HG02678 (cell line): ENCODE measurements around the gene C12orf75.

Source experiments
- ATAC-seq: cut with Tn5 transposase; IDR thresholded peaks from one replicate; pipeline ENCODE4 v1.9.1; 2021; ENCODE audit warnings: mild to moderate bottlenecking, moderate library complexity; ENCODE audit not compliant: unreplicated experiment

C12orf75 gene

GRCh38 chr12:105413911-105414487 is 83.5 kb downstream of the C12orf75 start:
- ATAC-seq: no peak

DNA sequence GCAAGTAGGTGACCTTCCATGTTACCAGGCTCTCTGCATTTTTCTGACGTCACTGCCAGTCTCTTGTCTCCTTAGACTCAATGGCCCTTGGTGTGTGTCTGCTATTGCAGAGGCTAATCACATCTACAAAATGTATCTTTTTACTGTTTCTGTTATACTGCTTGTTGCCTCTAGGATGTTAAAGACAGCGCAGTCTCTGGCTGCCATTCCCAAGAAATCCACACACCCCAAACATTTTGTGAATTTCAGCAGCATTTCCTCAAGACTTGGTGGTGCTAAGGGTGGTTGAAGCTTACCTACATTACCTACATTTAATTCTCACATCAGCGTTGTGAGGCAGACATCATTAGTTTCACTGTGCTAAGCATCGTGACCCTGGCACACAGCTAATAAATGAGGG is 87.2 kb downstream of the C12orf75 start:
- ATAC-seq: no peak

DNA sequence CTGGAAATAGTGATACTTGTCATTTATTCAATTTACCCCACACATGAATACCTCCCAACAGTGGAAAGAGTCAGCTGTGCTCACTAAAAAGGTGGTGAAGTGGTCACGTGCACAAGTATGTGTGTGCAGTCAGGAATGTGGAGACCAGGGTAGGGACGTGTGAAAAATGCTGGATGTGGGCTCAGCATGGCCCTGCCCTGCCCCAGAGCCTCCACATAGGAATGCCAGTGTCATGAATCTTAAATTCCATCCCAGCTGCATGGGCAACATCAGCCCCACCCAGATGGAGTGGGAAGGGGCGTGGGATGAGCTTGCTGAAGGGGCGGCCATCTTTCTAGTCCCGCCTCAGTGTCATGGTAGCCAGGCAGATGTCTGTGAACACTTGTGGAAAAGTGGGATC is 87.7 kb downstream of the C12orf75 start:
- ATAC-seq: no peak

GRCh38 chr12:105418821-105419291 is 88.4 kb downstream of the C12orf75 start:
- ATAC-seq: no peak

DNA sequence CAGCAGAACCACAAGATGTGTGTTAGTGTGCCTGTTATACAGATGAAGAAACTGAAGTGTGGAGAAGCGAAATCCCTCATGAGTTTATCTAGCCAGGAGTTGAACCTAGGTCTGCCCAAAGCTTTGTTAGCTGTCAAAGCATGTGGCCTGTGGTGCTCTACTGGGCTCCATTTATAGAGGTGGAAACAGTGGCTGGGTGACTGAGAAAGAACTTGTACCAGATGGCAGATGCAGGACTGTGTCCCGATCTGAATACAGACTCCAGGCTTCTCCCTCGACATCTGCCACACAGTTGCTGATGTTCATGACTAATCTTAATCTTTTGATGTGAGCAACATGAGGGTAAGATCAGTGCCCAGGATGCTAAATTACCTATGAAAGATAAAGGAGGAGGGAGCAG is 89.1 kb downstream of the C12orf75 start:
- no peak for ATAC-seq

GRCh38 chr12:105420046-105420445 is 89.6 kb downstream of the C12orf75 start:
- ATAC-seq: no peak

GRCh38 chr12:105420659-105421240 is 90.3 kb downstream of the C12orf75 start:
- ATAC-seq: no peak
